ENCODE measurements around the gene SPECC1.

DNA sequence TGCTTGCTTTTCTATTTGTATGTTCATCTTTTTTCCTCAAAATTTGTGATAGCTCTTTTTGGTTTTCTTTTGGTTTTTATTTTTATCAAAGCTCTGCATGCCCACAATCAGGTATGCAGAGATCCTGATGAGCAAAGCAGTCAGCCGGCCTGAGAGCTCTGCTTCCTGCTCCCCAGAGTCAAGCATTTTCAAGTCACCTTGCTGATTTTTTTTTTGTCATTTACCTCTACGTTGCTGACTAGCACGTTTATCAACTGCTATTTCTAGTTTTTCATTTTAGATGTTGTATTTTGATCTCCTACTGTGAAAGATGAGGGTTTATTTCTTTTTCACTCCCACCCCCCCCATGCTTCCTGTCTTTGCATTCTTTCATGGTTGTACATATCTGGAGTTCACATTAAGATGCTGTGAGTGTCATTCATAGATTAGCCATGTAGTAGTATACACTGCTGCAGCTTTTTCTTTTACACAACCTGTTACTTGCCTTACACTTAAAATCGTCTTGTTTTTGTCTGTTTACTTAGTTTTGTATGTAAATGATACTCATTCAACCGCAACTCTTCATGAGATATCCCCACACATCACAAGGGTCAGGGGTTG lies 262.0 kb downstream of the SPECC1 start:
- no peak for TF ChIP-seq POLR2AphosphoS5 (IDR thresholded peaks at IDR 0.05; ENCODE audit: low read depth, low read length)
- TF ChIP-seq, protein P1, sequence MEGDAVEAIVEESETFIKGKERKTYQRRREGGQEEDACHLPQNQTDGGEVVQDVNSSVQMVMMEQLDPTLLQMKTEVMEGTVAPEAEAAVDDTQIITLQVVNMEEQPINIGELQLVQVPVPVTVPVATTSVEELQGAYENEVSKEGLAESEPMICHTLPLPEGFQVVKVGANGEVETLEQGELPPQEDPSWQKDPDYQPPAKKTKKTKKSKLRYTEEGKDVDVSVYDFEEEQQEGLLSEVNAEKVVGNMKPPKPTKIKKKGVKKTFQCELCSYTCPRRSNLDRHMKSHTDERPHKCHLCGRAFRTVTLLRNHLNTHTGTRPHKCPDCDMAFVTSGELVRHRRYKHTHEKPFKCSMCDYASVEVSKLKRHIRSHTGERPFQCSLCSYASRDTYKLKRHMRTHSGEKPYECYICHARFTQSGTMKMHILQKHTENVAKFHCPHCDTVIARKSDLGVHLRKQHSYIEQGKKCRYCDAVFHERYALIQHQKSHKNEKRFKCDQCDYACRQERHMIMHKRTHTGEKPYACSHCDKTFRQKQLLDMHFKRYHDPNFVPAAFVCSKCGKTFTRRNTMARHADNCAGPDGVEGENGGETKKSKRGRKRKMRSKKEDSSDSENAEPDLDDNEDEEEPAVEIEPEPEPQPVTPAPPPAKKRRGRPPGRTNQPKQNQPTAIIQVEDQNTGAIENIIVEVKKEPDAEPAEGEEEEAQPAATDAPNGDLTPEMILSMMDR (IDR thresholded peaks at IDR 0.05 in 2 of 3, conservative IDR thresholded peaks at IDR 0.05 in 1 of 3; ENCODE audit: borderline replicate concordance in 1 of 3, insufficient read depth in 1 of 3, low read depth in 2 of 3, low read length in 2 of 3), result no peak
- TF ChIP-seq POLR2A (IDR thresholded peaks at IDR 0.05; ENCODE audit: borderline replicate concordance, extremely low read depth, insufficient read depth, insufficient read length), result no peak
- TF ChIP-seq SIN3A (IDR thresholded peaks at IDR 0.05; ENCODE audit: low read depth), result no peak
- TF ChIP-seq, protein P2, sequence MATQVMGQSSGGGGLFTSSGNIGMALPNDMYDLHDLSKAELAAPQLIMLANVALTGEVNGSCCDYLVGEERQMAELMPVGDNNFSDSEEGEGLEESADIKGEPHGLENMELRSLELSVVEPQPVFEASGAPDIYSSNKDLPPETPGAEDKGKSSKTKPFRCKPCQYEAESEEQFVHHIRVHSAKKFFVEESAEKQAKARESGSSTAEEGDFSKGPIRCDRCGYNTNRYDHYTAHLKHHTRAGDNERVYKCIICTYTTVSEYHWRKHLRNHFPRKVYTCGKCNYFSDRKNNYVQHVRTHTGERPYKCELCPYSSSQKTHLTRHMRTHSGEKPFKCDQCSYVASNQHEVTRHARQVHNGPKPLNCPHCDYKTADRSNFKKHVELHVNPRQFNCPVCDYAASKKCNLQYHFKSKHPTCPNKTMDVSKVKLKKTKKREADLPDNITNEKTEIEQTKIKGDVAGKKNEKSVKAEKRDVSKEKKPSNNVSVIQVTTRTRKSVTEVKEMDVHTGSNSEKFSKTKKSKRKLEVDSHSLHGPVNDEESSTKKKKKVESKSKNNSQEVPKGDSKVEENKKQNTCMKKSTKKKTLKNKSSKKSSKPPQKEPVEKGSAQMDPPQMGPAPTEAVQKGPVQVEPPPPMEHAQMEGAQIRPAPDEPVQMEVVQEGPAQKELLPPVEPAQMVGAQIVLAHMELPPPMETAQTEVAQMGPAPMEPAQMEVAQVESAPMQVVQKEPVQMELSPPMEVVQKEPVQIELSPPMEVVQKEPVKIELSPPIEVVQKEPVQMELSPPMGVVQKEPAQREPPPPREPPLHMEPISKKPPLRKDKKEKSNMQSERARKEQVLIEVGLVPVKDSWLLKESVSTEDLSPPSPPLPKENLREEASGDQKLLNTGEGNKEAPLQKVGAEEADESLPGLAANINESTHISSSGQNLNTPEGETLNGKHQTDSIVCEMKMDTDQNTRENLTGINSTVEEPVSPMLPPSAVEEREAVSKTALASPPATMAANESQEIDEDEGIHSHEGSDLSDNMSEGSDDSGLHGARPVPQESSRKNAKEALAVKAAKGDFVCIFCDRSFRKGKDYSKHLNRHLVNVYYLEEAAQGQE (IDR thresholded peaks at IDR 0.05; ENCODE audit: low read depth), result no peak
- no peak for TF ChIP-seq EGR1 (IDR thresholded peaks at IDR 0.05; ENCODE audit: low read depth)

Measured in HCT116 (cell line).